A673 (cell line): ENCODE data around the gene ZNF460. TPM values are rescaled to one million over a fixed set of nuclear protein-coding genes. Genes with fewer than 3 reads are reported as not detected.

Source experiments
- BruUV-seq: library from RNA; stranded (reverse); fragments of 400-500 nt; replicated peaks from 2 replicates; lab custom pipeline; 2021; lab: Mats Ljungman, UMichigan
- CTCF ChIA-PET: fragments of 300-600 bp; sonication (Branson Sonifier 250); formaldehyde crosslinking; loops from one replicate; lab custom pipeline; 2022; ENCODE audit warnings: antibody characterized with exemption; lab: Charles Lee
- POLR2A ChIA-PET: fragments of 300-600 bp; sonication (Branson Sonifier 250); formaldehyde crosslinking; loops from one replicate; lab custom pipeline; 2022; ENCODE audit warnings: antibody characterized with exemption; ENCODE audit not compliant: low non-redundant PET; lab: Charles Lee
- DNase-seq: peaks from one replicate; pipeline ENCODE4 v3.0.0-alpha.2; 2015; ENCODE audit warnings: low spot score
- H3K27ac ChIP-seq: fragments of 200-600 bp; sonication (generic); 2 replicates; pipeline ENCODE4 v1.5.1; 2016; ENCODE audit warnings: mixed run types, low read depth, mild to moderate bottlenecking, mixed read lengths, antibody characterized with exemption, low read length; ENCODE audit not compliant: poor library complexity, severe bottlenecking
- H3K27me3 ChIP-seq: fragments of 200-600 bp; sonication (generic); replicated peaks from 2 replicates; pipeline ENCODE4 v1.6.1; 2017; ENCODE audit warnings: mixed run types, low read depth, mild to moderate bottlenecking, mixed read lengths, antibody characterized with exemption, low read length; ENCODE audit not compliant: insufficient read depth, poor library complexity
- H3K36me3 ChIP-seq: fragments of 200-600 bp; sonication (generic); 2 replicates; pipeline ENCODE4 v1.6.1; 2016; ENCODE audit warnings: mixed run types, mild to moderate bottlenecking, mixed read lengths, antibody characterized with exemption, low read length; ENCODE audit not compliant: insufficient read depth, poor library complexity, severe bottlenecking
- H3K4me1 ChIP-seq: fragments of 200-600 bp; sonication (generic); 2 replicates; pipeline ENCODE4 v1.6.1; 2017; ENCODE audit warnings: mixed run types, mild to moderate bottlenecking, mixed read lengths, antibody characterized with exemption, low read length; ENCODE audit not compliant: insufficient read depth, poor library complexity, severe bottlenecking
- H3K4me3 ChIP-seq: fragments of 200-600 bp; sonication (generic); 2 replicates; pipeline ENCODE4 v1.5.1; 2016; ENCODE audit warnings: low read depth, mixed run types, mild to moderate bottlenecking, mixed read lengths, low read length; ENCODE audit not compliant: poor library complexity, severe bottlenecking
- H3K9me3 ChIP-seq: fragments of 200-600 bp; sonication (generic); 2 replicates; pipeline ENCODE4 v1.6.1; 2016; ENCODE audit warnings: mixed run types, low read depth, mild to moderate bottlenecking, mixed read lengths, antibody characterized with exemption, low read length; ENCODE audit not compliant: poor library complexity, severe bottlenecking
- EZH2 ChIP-seq: fragments of 200-600 bp; sonication (generic); IDR thresholded peaks from 2 replicates; pipeline ENCODE4 v1.6.1; 2017; ENCODE audit warnings: borderline replicate concordance, low read depth, mild to moderate bottlenecking, mixed read lengths, antibody characterized with exemption, low read length; ENCODE audit not compliant: poor library complexity, severe bottlenecking
- intact Hi-C: fragments of 100-400 bp; cut with micrococcal nuclease; formaldehyde crosslinking; loops from one replicate; pipeline ENCODE4 v1.10.0; 2022; ENCODE audit not compliant: unreplicated experiment
- total RNA-seq: library from RNA; stranded (reverse); gene quantifications from 2 replicates; pipeline ENCODE4 v1.2.3, GENCODE V29; 2021
- TF ChIP-seq, protein P1 (sequence below): fragments of 300-800, 200-600 bp; sonication (generic); conservative IDR thresholded peaks from 2 replicates; pipeline ENCODE4 v1.5.1; 2017; ENCODE audit warnings: low read depth, mild to moderate bottlenecking, antibody characterized with exemption, low read length, moderate library complexity, mixed read lengths

Gene ZNF460
- total RNA-seq, 1 experiment from 2014 or later = 58.4 TPM

DNA sequence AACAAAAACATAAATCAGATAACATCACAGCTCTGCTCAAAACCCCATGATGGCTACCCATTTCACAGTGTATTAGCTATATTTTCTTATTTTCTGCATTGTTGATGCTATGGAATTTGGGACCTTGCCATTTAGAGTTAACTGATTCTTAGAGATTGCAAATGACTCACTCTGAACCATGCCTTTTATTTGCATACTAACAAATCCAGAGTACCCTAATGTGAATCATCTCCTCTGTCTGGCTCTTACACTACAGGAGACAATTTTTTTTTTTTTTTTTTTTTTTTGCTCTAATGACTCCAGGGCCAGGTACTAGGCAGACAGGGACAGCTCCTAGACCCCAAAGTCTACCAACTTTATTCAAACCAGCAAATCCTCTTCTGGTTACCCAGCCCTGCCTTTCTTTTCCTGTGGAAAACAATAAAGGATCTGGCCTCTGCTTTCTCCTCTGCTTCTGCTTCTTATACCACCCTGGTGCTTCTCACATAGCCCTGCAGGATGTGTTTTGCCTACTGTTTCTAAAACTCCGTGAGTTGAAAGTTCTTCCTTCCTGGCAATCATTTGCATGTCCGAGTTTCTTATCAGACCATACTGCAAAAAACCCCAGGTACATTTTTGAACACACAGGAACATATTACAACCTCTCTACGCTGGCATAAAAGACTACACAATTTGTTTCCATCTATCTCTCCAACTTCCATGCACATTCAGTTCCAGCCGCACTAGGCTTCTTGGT, 10.6 kb upstream of the ZNF460 start:
- no peak overlapping the region for H3K4me3 ChIP-seq
- ChIA-PET CTCF (no interaction called here), POLR2A (no interaction called here)
- no peaks in the 10 kb centered on the region for H3K36me3 ChIP-seq
- H3K4me1 ChIP-seq = no peaks in the 10 kb centered on the region
- H3K9me3 ChIP-seq = no peaks in the 10 kb centered on the region
- no peak overlapping the region for H3K27ac ChIP-seq
- BruUV-seq = no TSS peak
- no peaks in the 10 kb centered on the region for H3K27me3 ChIP-seq
- TF ChIP-seq, protein P1, sequence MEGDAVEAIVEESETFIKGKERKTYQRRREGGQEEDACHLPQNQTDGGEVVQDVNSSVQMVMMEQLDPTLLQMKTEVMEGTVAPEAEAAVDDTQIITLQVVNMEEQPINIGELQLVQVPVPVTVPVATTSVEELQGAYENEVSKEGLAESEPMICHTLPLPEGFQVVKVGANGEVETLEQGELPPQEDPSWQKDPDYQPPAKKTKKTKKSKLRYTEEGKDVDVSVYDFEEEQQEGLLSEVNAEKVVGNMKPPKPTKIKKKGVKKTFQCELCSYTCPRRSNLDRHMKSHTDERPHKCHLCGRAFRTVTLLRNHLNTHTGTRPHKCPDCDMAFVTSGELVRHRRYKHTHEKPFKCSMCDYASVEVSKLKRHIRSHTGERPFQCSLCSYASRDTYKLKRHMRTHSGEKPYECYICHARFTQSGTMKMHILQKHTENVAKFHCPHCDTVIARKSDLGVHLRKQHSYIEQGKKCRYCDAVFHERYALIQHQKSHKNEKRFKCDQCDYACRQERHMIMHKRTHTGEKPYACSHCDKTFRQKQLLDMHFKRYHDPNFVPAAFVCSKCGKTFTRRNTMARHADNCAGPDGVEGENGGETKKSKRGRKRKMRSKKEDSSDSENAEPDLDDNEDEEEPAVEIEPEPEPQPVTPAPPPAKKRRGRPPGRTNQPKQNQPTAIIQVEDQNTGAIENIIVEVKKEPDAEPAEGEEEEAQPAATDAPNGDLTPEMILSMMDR = no peak
- TF ChIP-seq EZH2 = no peak
- intact Hi-C loops = no loop called here
- DNase-seq = peak; percentile 35

DNA sequence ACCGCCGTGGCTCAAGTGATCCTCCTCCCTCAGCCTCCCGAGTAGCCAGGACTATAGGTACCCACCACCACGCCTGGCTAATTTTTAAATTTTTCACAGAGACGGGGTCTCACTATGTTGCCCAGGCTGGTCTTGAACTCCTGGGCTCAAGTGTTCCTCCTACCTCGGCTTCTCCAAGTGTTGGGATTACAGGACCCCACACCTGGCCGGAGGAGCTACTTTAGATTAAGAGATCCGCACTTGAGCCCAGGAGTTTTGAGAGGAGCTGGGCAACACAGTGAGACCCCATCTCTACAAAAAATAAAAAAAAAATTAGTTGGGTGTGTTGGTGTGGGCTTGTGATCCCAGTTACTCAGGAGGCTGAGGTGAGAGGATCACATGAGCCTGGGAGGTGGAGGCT, 9.0 kb upstream of the ZNF460 start:
- Histone ChIP-seq H3K9me3 (no peaks in the 10 kb centered on the region), H3K27ac (no peak overlapping the region), H3K4me3 (no peak overlapping the region), H3K36me3 (no peaks in the 10 kb centered on the region), H3K4me1 (no peaks in the 10 kb centered on the region), H3K27me3 (no peaks in the 10 kb centered on the region)
- TF ChIP-seq, protein P1 = no peak
- no peak for TF ChIP-seq EZH2
- DNase-seq = no peak
- intact Hi-C loops = no loop called here
- POLR2A ChIA-PET = no interaction called here
- BruUV-seq = no TSS peak
- CTCF ChIA-PET = no interaction called here

DNA sequence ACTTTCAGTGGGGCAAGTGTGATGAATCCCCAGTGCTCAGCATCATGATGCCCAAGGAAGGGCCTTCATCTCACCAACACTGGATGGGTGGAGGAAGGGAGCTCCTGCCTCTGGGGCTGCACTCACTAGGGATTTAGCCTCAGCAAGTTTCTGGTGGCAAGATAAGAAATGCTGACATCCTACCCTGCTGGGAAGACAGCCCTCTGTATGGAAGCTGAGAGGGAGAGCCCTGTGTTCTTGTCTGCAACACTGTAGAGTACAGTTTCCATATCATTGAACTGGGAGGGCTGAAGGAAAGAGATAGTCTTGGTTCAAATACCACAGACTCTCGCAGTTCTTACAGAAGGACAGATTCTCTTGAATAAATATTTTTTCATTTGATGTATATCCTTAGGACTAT, 7.3 kb upstream of the ZNF460 start:
- Histone ChIP-seq H3K27me3 (no peaks in the 10 kb centered on the region), H3K36me3 (no peaks in the 10 kb centered on the region), H3K4me1 (no peaks in the 10 kb centered on the region), H3K9me3 (no peaks in the 10 kb centered on the region), H3K27ac (no peak overlapping the region), H3K4me3 (no peak overlapping the region)
- POLR2A ChIA-PET = no interaction called here
- intact Hi-C loops = no loop called here
- no TSS peak for BruUV-seq
- no peak for TF ChIP-seq EZH2
- TF ChIP-seq, protein P1 = no peak
- no peak for DNase-seq
- CTCF ChIA-PET = no interaction called here
